Endothelial cell of umbilical vein (primary cell): ENCODE results near the gene ZDBF2. TPM values are rescaled to one million over a fixed set of nuclear protein-coding genes. Genes with fewer than 3 reads are reported as not detected.

Source experiments
- BruUV-seq: library from RNA; stranded (reverse); fragments of 400-500 nt; replicated peaks from 2 replicates; lab custom pipeline; 2021; lab: Mats Ljungman, UMichigan
- CTCF ChIA-PET: fragments of 300-600, 350-600 bp; sonication (Branson Sonifier 250); formaldehyde crosslinking; loops from one replicate; lab custom pipeline; 2021; ENCODE audit warnings: antibody characterized with exemption, inconsistent platforms; lab: Charles Lee
- POLR2A ChIA-PET: fragments of 300-600, 350-600 bp; sonication (Branson Sonifier 250); formaldehyde crosslinking; loops from one replicate; lab custom pipeline; 2021; ENCODE audit warnings: antibody characterized with exemption, inconsistent platforms; lab: Charles Lee
- DNase-seq: peaks from one replicate; pipeline ENCODE4 v3.0.0-alpha.2; 2011; ENCODE audit warnings: low read depth, low spot score
- FAIRE-seq: peaks from 2 replicates; lab custom pipeline; 2011; peaks lifted over from hg19 to GRCh38; lab: Jason Lieb, UNC
- H2AFZ ChIP-seq: 2 replicates; pipeline ENCODE4 v1.6.0; 2012; ENCODE audit warnings: low read depth, low read length, control low read depth, inconsistent platforms
- H3K27ac ChIP-seq: 2 replicates; pipeline ENCODE4 v1.5.1; 2011; ENCODE audit warnings: low read depth, mild to moderate bottlenecking, control low read depth, low read length, moderate library complexity; ENCODE audit not compliant: insufficient read depth
- H3K27me3 ChIP-seq, 2 experiments: 2 replicates each; pipeline versions ENCODE4 v1.6.0 to v1.6.1; 2011; ENCODE audit warnings: low read length in 2 of 2, mixed read lengths in 1 of 2; ENCODE audit not compliant: control insufficient read depth in 2 of 2, insufficient read depth in 2 of 2
- H3K36me3 ChIP-seq, 2 experiments: 2 replicates in 1 of 2; 3 replicates in 1 of 2; pipeline ENCODE4 v1.5.1; 2011; ENCODE audit warnings: low read length in 2 of 2, mild to moderate bottlenecking in 1 of 2, moderate library complexity in 1 of 2; ENCODE audit not compliant: control insufficient read depth in 2 of 2, insufficient read depth in 2 of 2; ENCODE audit errors: extremely low read depth in 1 of 2
- H3K4me1 ChIP-seq: 3 replicates; pipeline ENCODE4 v1.5.1; 2011; ENCODE audit warnings: mild to moderate bottlenecking, low read length; ENCODE audit not compliant: control insufficient read depth, insufficient read depth; ENCODE audit errors: extremely low read depth
- H3K4me2 ChIP-seq: 2 replicates; pipeline ENCODE4 v1.6.1; 2011; ENCODE audit warnings: low read length, control low read depth, mixed read lengths; ENCODE audit not compliant: insufficient read depth
- H3K4me3 ChIP-seq, 3 experiments: fragments of 200-600 bp in 1 of 3; sonication (generic), shearing (Covaris generic) in 1 of 3; replicated peaks in 1 of 3; 2 replicates each; pipeline ENCODE4 v1.5.1; 2011 to 2016; ENCODE audit warnings: control low read depth in 3 of 3, low read length in 3 of 3, mild to moderate bottlenecking in 2 of 3, inconsistent platforms in 1 of 3, low read depth in 1 of 3, moderate library complexity in 1 of 3; ENCODE audit not compliant: insufficient read depth in 1 of 3
- H3K79me2 ChIP-seq: 2 replicates; pipeline ENCODE4 v1.6.0; 2012; ENCODE audit warnings: low read length, inconsistent platforms; ENCODE audit not compliant: control insufficient read depth, insufficient read depth
- H3K9ac ChIP-seq: replicated peaks from 2 replicates; pipeline ENCODE3; 2011; ENCODE audit warnings: low read length, control low read depth; ENCODE audit not compliant: insufficient read depth; ENCODE audit errors: extremely low read depth
- H3K9me1 ChIP-seq: replicated peaks from 3 replicates; pipeline ENCODE4 v1.6.0; 2011; ENCODE audit warnings: mild to moderate bottlenecking, low read length; ENCODE audit not compliant: control insufficient read depth, insufficient read depth; ENCODE audit errors: extremely low read depth
- H3K9me3 ChIP-seq: replicated peaks from 2 replicates; pipeline ENCODE4 v1.5.1; 2012; ENCODE audit warnings: low read length, inconsistent platforms; ENCODE audit not compliant: control insufficient read depth, insufficient read depth
- H4K20me1 ChIP-seq: replicated peaks from 2 replicates; pipeline ENCODE3; 2011; ENCODE audit warnings: mild to moderate bottlenecking, low read length; ENCODE audit not compliant: control insufficient read depth, insufficient read depth; ENCODE audit errors: extremely low read depth
- EZH2 ChIP-seq: IDR thresholded peaks from 2 replicates; pipeline ENCODE4 v1.6.1; 2012; ENCODE audit warnings: borderline replicate concordance, low read depth, mild to moderate bottlenecking, moderate library complexity, low read length, inconsistent platforms; ENCODE audit not compliant: severe bottlenecking
- FOS ChIP-seq: IDR thresholded peaks from 2 replicates; pipeline ENCODE4 v1.6.1; 2011; ENCODE audit warnings: mild to moderate bottlenecking, low read length, moderate library complexity, borderline replicate concordance; ENCODE audit not compliant: insufficient read depth
- GATA2 ChIP-seq: IDR thresholded peaks from 2 replicates; pipeline ENCODE4 v1.7.0; 2011; ENCODE audit warnings: low read depth, mild to moderate bottlenecking, moderate library complexity, mixed read lengths, low read length; ENCODE audit not compliant: insufficient read length, insufficient read depth
- JUN ChIP-seq: IDR thresholded peaks from 2 replicates; pipeline ENCODE4 v1.6.1; 2011; ENCODE audit warnings: borderline replicate concordance, low read depth; ENCODE audit not compliant: insufficient read length, insufficient read depth
- MYC ChIP-seq: IDR thresholded peaks from one replicate; pipeline ENCODE4 v1.6.1; 2011; ENCODE audit warnings: mild to moderate bottlenecking, low read depth, low read length
- POLR2A ChIP-seq: IDR thresholded peaks from 2 replicates; pipeline ENCODE4 v1.6.1; 2012; ENCODE audit warnings: low read depth, mild to moderate bottlenecking, control low read depth, low read length
- POLR2AphosphoS5 ChIP-seq: IDR thresholded peaks from 2 replicates; pipeline ENCODE4 v1.6.1; 2012; ENCODE audit warnings: low read depth, mild to moderate bottlenecking, control low read depth, low read length, moderate library complexity; ENCODE audit not compliant: insufficient read depth
- dilution Hi-C: fragments of 300-500 bp; cut with MboI; formaldehyde crosslinking; loops from one replicate; pipeline ENCODE4 v1.15.0; 2019; ENCODE audit warnings: low sequenced_read_pairs; ENCODE audit not compliant: extremely low pct_ligation_motif_present
- intact Hi-C: fragments of 100-400 bp; cut with micrococcal nuclease; formaldehyde crosslinking; loops from one replicate; pipeline ENCODE4 v1.10.0; 2022
- polyA plus RNA-seq, 4 experiments: library from polyadenylated mRNA; depleted of rRNA in 3 of 4; stranded (reverse) in 3 of 4; unstranded in 1 of 4; fragments of >200 nt; gene quantifications; 2 replicates each; pipeline versions ENCODE4 v1.2.1 to v1.2.3, GENCODE V29; 2011 to 2012; ENCODE audit warnings: missing spikeins in 1 of 4
- total RNA-seq: library from RNA; stranded (reverse); gene quantifications from 2 replicates; pipeline ENCODE4 v1.2.3, GENCODE V29; 2021
- TF ChIP-seq, protein P1 (sequence below), 2 donors: IDR thresholded peaks; 1 replicate in 1 of 2; 2 replicates in 1 of 2; pipeline ENCODE4 v1.5.1; 2011; ENCODE audit warnings: low read length in 2 of 2, mild to moderate bottlenecking in 2 of 2, moderate library complexity in 2 of 2, control low read depth in 1 of 2, inconsistent platforms in 1 of 2, low read depth in 1 of 2; ENCODE audit not compliant: insufficient read depth in 1 of 2; ENCODE audit errors: extremely low read depth in 1 of 2
- TF ChIP-seq, protein P2 (sequence below): IDR thresholded peaks from 2 replicates; pipeline ENCODE4 v1.6.1; 2011; ENCODE audit not compliant: insufficient read depth, insufficient read length

ZDBF2 gene
- total and polyA plus RNA-seq, 2 donors (not counting 3 experiments of a cell fraction or from before 2014, with no cell fraction given), result 1.3 to 9.6 TPM

DNA sequence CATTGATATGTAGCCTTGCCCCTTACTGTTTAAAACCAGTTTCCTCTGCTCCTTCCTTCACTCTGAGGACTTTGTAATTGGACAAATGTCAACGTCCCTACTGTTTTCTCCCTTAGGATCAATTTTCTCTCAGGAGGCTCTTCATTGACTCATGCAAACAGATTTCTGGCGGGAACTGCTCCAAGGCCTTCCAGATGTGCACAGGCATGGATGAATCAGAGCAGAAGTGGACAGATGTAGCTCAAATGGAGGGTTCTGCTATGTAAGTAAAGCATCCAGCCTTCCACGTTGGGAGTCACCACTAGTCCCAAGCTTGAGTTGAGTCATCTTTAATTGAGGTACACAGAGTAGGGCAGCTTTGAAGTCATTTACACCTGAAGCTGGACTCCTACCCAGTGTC lies 34.1 kb upstream of the ZDBF2 start:
- CTCF ChIA-PET, result interaction anchor here (0.5 kb wide), 1 partner anchor 30 kb away, joined by 3 read pairs; no protein-coding TSS in a partner anchor

More for the DNA sequence above, 34.1 kb upstream of the ZDBF2 start:
- H3K4me1 ChIP-seq, result no peaks in the 10 kb centered on the region
- no peak overlapping the region for H3K4me3 ChIP-seq
- no peak overlapping the region for H3K27ac ChIP-seq
- FAIRE-seq, result no peak
- intact Hi-C loops, result no loop called here
- POLR2A ChIA-PET, result no interaction called here
- H3K79me2 ChIP-seq, result no peaks in the 10 kb centered on the region
- dilution Hi-C loops, result no loop called here
- no peak overlapping the region for H3K9ac ChIP-seq
- H3K9me1 ChIP-seq, result no peaks in the 10 kb centered on the region
- no peaks in the 10 kb centered on the region for H3K36me3 ChIP-seq
- DNase-seq, result no peak
- TF ChIP-seq JUN (no peak), MYC (no peak), EZH2 (no peak), POLR2AphosphoS5 (no peak), POLR2A (no peak), FOS (no peak), GATA2 (no peak)
- TF ChIP-seq, protein P1, sequence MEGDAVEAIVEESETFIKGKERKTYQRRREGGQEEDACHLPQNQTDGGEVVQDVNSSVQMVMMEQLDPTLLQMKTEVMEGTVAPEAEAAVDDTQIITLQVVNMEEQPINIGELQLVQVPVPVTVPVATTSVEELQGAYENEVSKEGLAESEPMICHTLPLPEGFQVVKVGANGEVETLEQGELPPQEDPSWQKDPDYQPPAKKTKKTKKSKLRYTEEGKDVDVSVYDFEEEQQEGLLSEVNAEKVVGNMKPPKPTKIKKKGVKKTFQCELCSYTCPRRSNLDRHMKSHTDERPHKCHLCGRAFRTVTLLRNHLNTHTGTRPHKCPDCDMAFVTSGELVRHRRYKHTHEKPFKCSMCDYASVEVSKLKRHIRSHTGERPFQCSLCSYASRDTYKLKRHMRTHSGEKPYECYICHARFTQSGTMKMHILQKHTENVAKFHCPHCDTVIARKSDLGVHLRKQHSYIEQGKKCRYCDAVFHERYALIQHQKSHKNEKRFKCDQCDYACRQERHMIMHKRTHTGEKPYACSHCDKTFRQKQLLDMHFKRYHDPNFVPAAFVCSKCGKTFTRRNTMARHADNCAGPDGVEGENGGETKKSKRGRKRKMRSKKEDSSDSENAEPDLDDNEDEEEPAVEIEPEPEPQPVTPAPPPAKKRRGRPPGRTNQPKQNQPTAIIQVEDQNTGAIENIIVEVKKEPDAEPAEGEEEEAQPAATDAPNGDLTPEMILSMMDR (IDR thresholded peaks at IDR 0.05; ENCODE audit: extremely low read depth in 1 of 2, insufficient read depth in 1 of 2, low read depth in 1 of 2, low read length in 2 of 2), result no peak
- TF ChIP-seq, protein P2, sequence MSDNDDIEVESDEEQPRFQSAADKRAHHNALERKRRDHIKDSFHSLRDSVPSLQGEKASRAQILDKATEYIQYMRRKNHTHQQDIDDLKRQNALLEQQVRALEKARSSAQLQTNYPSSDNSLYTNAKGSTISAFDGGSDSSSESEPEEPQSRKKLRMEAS, result no peak
- H4K20me1 ChIP-seq, result no peaks in the 10 kb centered on the region
- no peak overlapping the region for H3K4me2 ChIP-seq
- no peaks in the 10 kb centered on the region for H3K27me3 ChIP-seq
- H3K9me3 ChIP-seq, result no peaks in the 10 kb centered on the region
- no TSS peak for BruUV-seq
- H2AFZ ChIP-seq, result no peak overlapping the region
